HG02973 (cell line): Measurements from ENCODE around the gene CBX1.

ENCODE experiments used
- ATAC-seq: cut with Tn5 transposase; IDR thresholded peaks from one replicate; pipeline ENCODE4 v1.9.1; 2021; ENCODE audit warnings: moderate library complexity; ENCODE audit not compliant: unreplicated experiment

The CBX1 gene

DNA sequence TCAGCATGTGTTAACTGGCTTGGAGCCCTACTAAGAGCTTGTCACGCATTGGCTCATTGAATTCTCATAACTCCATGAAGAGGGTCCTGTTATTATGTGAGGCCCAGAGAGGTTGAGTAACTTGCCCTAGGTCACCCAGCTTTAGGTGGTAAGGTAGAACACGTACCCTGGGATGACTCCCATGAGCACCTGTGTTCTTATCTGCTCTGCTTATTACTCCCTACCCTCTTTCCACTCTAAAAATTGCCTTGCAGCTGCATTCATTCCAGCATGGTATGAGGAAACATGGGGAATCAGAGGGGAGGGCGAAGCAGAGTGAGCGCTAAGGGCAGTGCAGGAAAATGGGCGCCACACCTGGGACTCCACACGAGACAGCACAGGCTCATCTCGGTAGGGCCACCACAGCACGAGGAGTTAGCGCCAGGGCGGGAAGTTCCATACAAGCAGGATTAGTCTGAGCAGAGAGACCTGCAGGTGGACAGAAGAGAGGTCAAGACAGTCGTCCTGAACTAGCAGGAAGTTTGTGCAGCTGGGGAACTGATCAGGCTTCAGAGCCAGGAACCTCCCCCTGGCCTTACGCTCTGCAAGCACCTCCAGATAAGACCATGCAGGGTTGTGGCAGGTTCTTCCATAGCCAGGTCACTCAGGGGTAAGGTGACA lies 73.8 kb downstream of the CBX1 start:
- no peak for ATAC-seq

DNA sequence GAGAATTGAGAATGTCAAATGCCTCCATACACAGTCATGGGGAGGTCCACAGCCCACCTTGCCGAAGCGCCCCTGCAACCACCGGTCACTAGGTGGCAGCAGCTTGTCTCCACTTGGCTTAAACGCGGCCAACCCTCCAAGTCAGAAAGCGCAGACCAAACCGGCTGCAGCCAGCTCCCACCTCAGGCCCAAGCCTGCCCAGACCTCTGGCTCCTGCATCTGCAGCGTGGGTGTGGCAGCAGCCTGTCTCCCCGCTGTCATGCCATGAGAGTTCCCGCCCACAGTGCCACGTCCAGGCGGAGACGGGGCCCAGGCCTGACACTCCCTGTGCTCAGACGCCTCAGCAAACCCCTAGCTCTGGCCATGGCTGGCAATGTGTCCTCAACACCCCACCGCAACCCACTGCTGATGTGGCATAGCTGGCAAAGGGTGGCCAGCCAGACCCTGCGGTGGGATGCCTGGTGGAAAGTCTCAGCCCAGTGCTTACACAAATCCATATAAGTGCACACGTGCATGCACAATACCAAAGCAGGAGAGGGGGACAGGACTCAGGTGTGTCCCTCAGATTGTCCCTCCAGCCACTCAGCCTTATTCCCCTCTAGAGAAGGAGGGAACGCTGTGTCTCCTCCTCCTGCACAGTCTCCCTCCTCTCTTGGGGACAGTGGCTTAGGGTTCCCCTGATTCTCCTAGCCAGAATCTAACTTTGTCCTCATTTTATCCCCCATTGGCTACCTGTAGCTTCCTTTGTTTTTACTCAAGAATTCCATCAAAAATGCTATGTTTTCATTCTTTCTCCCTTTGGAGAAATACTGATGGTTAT lies 74.6 kb downstream of the CBX1 start:
- no peak for ATAC-seq

DNA sequence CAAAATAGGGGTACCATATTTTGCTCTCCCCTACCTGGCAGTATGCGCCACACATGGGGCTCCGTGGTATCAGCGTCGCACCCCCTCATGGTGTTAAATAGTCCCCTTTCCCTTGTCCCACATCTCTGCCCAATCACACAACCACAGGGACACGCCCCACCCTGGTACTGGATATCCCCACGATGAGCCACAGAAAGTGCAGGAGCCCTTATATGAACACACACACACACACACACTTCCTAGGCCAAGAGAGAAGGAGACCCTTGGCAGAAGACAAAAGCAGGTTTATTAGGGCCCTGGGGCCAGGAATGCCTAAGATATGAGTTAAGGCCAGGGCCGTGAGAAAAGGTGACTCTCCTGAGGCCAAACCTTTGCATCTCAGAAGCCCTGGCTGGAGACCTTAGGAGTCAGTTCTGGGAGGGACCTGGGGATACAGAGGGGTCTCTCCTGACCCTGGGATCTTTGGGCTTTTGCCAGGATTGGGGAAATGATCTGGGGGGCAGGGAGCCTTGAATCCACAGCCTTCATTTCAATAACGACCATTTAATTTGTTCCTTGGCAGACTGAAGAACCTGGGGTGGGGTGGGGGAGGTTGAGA lies 75.3 kb downstream of the CBX1 start:
- no peak for ATAC-seq

DNA sequence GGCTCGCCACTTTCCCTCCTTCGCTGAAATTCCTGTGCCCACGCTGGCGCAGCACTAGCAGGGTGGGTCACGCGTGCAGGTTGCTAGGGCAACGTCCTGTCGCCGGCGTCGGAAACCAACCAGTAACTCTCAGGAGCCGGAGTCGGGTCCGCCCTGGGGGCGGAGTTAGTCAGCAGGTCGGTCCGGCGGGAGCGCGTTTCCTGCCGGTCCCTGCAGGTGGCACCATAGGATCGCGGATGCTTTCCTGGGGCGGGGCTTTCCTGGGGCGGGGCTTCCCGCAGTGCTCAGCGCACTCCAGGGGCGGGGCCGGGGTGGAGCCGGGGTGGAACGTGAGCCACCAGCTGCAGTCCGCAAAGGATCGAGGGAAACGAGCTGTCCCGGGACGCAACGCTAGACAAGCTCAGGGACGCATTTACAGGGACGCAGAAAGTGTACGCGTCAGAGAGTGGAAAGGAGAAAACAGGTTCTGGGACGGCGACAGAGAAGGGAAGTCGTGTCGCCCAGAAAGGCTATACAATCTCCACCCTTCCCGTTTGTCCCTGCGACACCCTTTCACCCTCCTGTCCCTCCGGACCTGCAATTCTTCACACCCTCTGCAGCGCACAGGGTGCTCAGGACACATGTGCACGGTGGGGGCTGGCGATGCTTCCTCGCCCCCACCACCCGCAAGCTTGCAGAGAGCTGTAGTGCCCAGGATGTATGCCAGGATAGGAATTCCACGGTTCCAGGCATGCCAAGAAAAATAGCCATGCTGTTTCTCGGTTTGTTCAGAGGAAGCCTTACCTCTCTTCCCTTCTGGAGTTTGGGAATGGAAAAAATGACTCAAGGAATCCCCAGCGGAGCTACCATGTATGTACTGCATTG lies 76.0 kb downstream of the CBX1 start:
- peak; percentile 77 for ATAC-seq

DNA sequence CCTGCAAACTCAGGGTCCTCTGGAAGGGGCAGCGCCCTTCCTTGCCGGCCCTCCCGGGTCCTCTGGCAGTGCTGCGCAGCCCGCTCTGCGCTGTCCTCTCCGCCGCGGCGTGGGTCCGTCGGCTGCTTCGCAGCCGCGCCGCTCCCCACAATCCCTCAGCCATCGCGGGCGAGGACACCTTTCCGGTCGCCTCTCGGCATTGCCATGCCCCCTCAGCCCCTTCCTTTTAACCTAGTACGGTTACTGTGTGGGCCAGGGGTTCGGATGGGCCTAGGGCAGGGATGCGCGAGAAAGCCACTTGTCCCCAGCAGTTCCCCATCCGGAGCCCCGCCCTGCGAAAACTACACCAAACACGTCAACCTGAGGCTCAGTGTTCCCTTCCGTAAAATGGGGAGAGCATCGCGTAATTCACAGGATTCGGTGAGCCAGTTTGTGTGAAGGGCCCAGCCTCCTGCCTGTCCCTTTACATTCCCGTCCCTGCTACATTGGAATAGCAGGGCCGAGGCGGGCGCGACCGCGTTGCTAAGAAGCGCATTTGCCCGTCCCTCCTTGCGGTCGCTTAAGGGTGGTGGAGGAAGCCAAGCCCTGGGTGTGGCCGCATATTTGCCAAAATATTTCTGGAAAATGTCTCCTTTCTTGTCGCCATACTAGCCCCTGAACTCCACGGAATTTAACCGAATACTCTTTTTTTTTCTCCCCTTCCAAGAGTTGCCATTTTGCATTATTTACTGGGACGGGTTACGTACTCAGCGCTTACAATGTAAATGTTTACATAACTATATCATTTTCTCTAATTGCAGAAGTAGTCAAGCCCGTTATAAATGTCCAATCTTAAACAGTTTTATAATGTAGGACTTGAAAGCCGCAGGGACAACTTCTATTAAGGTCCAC lies 76.9 kb downstream of the CBX1 start:
- no peak for ATAC-seq

DNA sequence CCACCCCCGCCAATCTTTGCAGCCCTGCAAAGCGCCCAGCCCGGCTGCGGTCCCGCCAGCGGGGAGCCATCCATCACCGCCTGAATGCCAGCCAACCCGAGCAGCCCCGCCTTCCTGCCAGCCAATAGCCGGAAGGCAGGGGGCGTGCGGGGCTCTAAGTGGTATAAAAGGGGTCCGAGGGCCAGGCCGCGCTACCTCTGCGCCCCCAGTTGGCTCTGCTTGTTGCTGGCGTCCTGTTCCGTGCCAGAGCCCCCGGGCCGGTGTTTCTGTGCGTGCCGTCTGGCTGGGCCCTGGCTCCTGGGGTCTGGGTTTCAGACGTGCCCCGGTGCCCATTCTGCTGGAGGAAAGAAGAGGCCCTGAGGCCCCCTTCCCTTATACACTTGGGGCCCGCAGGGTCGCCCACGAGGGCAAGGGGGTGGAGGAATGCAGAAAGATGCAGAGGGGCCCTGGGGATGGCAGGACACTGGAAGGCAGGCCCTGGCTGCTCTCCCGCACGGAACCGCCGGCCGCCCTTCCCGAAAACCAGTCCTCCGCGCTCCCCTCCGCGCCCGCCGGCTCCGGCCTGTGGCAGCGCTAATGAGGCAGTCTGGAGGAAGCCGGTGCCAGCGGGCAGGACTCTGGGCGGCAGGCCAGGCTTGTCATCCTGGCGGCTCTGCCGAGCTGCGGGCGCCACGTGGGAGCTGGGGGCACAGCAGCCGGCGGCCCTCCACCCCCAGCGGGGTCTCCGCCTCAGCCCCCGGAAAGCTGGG lies 77.7 kb downstream of the CBX1 start:
- ATAC-seq: no peak

DNA sequence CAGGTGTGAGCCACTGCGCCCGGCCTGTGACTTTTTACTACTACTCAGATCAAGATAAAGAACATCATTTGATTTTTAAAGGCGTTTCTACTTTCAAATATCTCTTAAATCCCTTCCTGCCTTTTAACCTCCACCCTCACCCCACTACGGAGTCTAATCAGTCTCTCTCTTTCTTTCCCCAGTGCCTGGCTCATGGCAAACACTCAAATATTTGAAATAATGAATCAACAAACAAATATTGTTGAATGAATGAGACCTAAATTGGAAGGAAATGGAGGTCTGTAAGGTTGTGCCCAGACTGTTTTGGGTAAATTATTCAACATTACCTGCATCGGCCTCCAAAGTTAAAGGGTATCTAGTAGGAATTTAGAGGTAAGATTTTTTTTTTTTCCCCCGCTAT lies 78.4 kb downstream of the CBX1 start:
- no peak for ATAC-seq

DNA sequence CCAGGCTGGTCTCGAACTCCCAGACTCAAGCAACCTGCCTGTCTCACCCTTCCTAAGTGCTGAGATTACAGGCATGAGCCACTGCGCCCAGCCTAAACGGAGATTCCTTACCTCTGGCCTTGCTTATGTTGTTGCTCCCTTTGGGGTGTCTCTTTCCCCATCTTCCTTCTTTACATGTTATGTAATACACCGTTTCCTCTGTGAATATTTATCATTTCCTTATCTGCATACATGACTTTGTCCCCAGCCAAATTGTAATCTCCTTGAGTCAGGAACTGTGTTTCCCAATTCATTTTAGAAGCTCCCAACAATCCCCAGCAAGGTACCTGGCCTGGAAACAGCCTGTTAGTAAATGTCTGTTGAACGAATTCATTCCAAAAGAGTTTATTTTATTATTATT lies 79.3 kb downstream of the CBX1 start:
- ATAC-seq: no peak
